Measurements from ENCODE around the gene SLIT3.

- TF ChIP-seq POLR2A (IDR thresholded peaks at IDR 0.05; ENCODE audit: low read length) (no peak), GATA1 (IDR thresholded peaks at IDR 0.05; ENCODE audit: low read depth, low read length) (no peak)
Measured at GRCh38 chr5:168903061-168903460, 397.9 kb downstream of the SLIT3 start.

Data from erythroblast (primary cell).